Activated T-helper 1 cell treated with anti-CD3 and anti-CD28 coated beads, Interleukin-2, amount 50 U/mL, for 16 hours (primary cell): ENCODE data around the gene TFAP2C.

ENCODE experiments used
- DNase-seq, 2 donors: peaks; one replicate each; pipeline ENCODE4 v3.0.0-alpha.2; 2020; ENCODE audit warnings: low read depth in 1 of 2, low spot score in 1 of 2

The TFAP2C gene

DNA sequence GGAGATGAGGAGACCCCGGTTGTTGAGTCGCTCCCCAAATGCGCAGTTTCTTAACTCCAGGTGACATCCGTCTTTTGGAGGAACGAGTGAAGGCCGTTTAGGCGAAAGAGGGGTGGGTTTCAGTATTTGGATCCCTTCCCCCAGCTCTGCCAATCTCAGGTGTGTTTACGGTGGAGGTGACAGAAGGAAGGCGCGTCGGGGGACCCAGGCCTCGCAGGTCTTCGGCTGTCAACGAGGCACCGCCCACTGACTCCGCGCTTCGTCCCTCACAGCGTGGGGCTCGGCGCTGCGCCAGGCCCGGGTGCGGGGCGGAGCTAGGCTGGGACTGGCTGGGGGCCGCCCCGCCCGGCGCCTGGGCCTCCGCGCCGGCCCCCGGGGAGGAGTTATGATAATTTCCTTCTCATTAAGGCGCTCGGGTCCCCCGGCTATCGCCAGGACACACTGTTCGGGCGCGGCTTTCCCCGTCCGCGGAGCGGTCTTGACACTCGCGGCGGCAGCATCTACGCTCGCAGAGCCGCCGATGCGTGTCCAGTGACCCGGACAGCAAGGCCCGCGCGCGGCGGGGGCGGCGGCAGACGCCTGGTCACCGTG lies at the start of gene TFAP2C:
TSS of gene TFAP2C (plus strand) at position 434 of the 591 bp plus-strand sequence. CDS start 239 bp downstream, outside the sequence.
- no peak for DNase-seq

- no peak for DNase-seq
Observed at GRCh38 chr20:56580226-56580625, 48.9 kb upstream of the TFAP2C start.

- DNase-seq, result no peak
Observed at GRCh38 chr20:56581701-56582100, 47.4 kb upstream of the TFAP2C start.

GRCh38 chr20:56582542-56582941 lies 46.6 kb upstream of the TFAP2C start:
- DNase-seq, result no peak

DNA sequence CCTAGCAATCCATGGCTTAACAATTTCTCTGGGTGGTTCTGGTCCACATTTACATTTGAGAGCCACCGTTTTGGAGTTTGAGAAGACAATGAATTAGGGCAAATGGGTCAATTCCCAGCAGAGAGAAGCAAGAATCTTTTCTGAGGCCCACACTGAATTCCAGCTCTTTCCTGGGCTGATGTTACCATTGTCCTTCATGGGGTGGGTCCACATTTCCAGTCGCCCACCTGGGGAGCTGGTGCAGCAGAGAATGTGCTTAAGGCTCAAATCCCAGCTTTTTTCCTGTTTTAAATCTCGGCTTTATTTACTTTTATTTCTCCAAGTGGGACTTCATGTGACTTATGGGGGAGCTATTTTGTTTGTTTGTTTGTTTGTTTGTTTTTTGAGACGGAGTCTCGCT lies 44.2 kb upstream of the TFAP2C start:
- no peak for DNase-seq

DNA sequence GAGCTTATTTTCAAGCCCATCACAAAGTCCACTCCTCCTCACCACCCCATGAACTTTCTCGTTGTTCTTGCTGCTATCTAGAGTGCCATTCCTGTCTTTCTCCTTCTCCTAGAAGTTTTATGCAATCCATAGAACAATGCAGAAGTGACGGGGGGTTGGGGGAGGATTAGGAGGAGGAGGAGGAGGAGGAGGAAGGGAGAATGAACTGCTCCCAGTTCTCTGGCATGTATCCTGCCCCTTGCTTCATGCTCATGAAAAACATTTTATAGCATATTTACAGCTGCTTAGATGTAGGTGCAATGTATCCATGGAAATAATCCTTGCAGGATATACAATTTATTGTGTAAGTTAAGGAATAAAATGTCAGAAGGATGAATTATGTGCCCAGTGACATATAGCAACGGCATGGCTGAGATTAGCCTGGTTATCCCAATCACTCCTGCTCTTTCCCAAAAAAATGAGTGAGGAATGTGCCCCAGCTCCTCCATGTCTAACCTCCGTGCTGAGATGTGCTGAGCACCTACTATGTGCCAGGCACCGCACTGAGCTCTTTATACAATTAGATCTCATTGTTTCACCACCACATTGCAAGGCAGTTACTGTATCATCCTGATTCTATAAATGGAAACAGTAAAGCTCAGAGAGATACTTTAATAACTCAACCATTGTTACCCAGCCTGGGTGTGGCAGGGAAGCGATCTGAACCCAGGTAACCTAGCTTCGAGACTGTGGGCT lies 41.6 kb upstream of the TFAP2C start:
- no peak for DNase-seq

DNA sequence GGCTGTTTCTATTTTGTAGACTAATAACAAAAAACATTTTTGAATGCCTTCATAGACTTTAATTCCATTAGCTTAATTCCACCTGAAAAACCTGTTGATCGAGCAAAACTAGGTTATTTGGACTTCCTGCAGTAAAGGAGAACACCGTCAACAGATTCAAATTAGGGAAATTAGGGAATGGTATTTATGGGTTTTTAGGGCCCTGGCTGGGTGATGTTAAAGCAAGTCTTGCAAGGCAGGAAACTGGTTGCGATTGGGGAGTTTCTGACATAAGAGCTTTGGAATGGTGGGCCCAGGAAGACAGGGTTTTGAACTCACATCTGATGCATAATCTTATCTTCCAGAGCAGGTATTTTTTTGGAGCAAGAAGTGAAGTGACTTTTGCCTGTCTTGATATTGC lies 40.1 kb upstream of the TFAP2C start:
- no peak for DNase-seq

DNA sequence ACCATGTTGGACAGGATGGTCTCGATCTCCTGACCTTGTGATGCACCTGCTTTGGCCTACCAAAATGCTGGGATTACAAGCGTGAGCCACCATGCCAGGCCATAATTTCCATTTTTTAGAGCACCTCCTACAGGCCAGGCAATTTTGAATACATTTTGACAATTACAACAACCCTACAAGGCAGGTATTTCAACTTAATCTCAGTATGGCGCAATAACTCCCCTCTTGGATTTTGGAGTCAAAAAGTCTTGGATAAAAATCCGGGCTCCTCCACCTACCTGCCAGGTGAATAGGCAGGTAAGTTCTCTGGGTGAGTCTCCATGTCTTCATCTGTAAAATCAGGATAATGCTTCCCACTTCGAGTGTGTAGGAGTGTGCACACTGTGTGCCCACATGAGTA lies 39.5 kb upstream of the TFAP2C start:
- no peak for DNase-seq

GRCh38 chr20:56590888-56591287 lies 38.2 kb upstream of the TFAP2C start:
- no peak for DNase-seq

GRCh38 chr20:56592211-56592610 lies 36.9 kb upstream of the TFAP2C start:
- no peak for DNase-seq

GRCh38 chr20:56592817-56593216 lies 36.3 kb upstream of the TFAP2C start:
- no peak for DNase-seq

- DNase-seq, result no peak
Observed at GRCh38 chr20:56595746-56596475, 33.2 kb upstream of the TFAP2C start.

- DNase-seq, result no peak
Observed at GRCh38 chr20:56601166-56601565, 27.9 kb upstream of the TFAP2C start.

DNA sequence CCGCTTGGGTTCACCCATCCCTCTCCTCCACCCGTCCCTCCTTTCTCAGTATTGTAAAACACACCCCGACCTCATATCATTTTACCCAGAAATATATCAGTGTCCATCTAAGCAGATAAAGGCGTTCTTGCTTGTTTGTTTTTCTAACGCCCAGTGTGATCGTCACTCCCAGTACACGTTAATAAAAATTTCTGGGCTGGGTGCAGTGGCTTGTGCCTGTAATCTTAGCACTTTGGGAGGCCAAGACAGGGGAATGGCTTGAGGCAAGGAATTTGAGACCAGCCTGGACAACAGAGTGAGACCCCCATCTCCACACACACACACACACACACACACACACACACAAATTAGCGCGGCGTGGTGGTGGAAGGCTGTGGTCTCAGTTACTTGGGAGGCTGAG lies 24.4 kb upstream of the TFAP2C start:
- no peak for DNase-seq

DNA sequence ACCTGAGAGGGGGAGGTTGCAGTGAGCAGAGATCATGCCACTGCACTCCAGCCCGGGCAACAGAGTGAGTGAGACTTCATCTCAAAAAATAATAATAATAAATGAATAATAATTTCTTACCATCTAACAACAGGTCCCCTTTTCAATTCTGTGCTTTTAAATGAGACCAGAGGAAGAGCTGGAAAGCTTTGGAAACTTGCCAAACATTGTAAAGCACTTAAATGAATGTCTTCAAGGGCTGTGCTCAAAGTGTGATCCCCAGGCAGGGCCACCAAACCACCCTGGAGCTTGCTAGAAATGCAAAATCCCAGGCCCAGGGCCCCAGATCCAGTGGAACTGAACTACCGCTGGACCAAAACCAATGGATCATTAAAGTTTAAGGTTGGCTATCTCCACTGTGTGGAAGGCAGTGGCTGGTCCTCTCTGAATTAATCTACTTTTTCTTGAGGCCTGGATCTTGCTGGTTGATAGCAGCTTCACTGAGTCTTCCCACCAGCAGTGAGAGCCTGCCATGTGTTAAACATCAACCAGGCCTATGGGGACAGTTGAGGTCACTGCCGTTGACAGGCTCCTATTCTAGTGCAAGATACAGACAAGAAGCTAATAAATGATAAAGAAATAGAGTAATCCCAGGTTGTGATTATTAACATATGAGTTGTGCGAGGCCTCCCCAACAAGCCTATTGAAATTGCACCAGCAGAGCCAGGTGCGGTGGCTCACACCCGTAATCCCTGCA lies 23.7 kb upstream of the TFAP2C start:
- DNase-seq, result no peak

DNA sequence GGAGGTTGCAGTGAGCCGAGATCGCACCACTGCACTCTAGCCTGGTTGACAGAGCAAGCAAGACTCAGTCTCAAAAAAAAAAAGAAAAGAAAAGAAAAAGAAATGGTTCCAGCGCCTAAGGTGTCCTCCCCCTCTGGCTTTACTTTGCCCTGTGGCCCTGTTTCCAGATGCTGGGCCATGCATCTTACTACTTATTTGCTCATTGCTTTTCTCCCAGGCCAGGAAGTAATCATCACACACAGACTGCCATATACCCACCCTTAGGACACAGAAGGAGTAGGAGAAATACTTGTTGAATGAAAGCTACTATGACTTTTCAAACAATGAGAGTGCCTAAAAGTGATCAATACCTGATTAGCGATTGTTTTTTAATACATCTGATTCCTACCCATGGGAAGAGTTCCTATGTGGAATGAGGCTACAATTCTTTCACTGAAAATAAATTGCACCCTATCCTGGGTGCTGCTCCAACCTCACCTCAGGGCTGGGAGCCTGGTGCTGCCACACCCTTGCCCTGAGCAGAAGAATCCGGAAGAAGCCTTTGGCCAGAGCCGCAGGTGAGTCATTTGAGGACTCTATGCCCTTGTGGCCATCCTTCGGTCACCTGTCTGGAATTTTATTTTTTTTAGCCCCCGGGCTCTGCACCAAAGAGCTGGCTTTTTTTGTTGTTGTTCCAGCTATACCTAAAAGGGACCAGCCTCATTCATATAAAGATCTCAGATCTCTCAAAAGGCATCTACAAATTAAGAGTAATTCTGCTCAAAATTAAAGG lies 22.7 kb upstream of the TFAP2C start:
- DNase-seq, result no peak

GRCh38 chr20:56607061-56607704 lies 21.9 kb upstream of the TFAP2C start:
- DNase-seq, result no peak

DNA sequence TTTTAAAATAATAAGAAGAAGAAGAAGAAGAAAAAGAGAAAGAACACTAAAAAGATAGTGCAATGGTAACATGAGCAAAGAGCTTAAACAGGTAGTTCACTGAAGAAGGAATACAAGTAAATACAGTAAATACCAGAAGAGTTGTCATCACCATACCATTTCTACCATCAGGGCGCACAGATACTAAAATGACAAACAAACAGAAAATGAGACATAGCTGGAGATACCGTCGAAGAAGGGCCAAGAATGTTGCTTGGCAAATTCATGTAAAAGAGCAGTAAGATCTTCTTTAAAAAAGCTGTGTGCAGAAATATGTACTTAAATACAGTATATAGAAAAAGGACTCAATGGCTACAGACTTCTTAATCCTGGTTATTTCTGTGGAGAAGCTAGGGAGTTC lies 20.7 kb upstream of the TFAP2C start:
- DNase-seq, result no peak

DNA sequence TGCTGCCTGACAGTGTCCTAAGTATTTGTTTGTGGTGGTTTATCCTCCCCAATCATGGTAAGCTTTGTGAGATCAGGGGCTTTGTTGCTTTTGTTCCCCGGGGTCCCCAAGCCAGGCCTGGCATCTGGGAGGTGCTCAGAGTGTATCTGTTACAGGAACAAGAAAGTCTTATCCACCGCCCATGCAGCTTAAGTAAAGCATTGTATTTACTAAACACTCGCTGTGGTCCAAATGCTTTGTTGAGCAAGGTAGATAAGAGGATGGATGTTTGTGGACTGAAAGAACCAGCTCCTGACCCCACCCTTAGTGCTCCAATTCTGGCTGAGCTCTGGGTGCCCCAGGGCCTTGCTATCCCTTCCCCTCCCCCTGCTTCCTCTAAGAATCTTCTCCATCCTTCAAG lies 19.8 kb upstream of the TFAP2C start:
- DNase-seq, result no peak

GRCh38 chr20:56610098-56610497 lies 19.0 kb upstream of the TFAP2C start:
- no peak for DNase-seq
